Fibroblast of peridontal ligament (primary cell): ENCODE results near the gene NPIPB6.
A peak's percentile ranks its signal among the peaks of the same experiment; 100 is the strongest.
"Not testable (repeated sequence)": the region's sequence is repeated elsewhere in the genome, so short reads cannot be mapped to it uniquely, and the experiment has no call there.

Source experiments
- DNase-seq: peaks from one replicate; pipeline ENCODE4 v3.0.0-alpha.2; 2010; ENCODE audit errors: extremely low read depth

Gene NPIPB6

DNA sequence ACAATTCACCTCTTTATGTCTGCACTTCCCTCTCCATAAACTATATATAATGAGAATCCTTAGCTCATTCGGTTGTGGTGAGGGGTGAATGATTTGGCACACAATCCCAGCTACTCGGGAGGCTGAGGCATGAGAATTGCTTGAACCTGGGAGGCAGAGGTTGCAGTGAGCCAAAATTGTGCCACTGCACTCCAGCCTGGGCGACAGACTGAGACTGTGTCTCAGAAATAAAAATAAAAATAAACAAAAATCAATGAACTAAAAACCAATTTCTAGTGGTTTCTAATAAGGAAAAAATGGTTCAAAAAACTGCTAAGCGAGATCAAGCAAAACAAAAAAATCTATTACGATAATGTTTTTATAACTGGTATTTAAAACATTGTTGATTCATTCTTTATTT lies at the start of gene NPIPB6:
Gene NPIPB6, minus strand, starts transcription at position 101 of the 400 bp plus-strand sequence. CDS start 686 bp downstream, outside the sequence.
- not testable (repeated sequence) for DNase-seq

DNA sequence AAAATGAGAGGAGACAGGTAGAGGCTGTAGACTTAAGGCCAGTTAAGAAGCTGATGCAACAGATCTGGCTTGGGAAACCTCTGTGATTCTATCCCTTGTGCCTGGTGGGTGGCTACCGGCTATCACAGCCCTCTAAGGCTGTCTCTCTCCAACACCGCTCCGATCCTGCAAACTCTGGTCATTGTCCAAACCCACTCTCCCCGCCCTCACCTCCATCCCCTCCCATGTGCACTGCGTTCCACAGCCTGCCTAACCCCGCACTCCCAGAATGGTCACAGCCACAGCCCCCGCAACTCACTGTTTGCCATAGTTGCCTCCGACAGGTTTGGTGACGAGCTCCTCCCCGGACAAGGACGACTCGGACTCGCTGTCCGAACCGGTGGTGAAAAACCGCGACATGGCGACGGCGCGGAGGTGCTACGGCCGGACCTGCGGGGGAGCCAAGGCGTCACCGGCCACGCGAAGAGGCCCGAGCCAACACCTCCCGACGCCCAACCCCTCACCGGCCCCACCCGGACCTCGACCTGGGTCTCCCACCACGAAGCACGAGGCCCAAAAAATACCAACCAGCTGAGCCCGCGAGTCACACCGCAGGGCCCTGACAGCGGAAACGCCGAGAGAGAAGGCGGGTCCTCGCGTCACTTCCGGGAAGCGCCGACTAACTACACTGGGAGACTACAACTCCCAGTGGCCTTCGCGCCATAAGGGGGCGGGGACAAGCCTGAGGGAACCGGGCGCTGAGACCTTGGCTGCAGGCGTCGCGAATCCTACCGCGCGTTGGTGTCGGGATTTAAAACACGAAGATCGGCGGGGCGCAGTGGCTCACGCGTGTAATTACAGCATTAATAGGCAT lies 40.1 kb upstream of the NPIPB6 start, which contains the start of gene EIF3CL:
Gene EIF3CL, minus strand, starts transcription at position 622 of the 853 bp plus-strand sequence. Its CDS starts 223 bp downstream, at position 399.
- DNase-seq, result not testable (repeated sequence)

DNA sequence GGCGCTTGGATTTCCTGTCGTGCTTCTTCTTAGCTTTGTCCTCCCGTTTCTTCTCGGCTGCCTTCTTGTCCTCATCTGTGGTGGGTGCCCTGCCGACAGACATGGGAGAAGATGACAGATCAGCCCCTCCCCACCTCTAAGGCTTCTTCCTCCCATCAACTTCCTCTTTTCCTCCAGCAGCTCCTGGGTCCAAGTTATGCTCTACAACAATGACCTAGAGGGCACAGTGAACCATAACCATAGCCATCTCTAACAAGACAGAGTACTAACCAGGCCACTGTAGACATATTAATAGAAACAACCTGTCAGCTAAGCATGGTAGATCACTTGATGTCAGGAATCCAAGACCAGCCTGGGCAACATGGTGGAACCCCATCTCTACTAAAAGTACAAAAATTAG lies 28.7 kb upstream of the NPIPB6 start:
- DNase-seq, result not testable (repeated sequence)

DNA sequence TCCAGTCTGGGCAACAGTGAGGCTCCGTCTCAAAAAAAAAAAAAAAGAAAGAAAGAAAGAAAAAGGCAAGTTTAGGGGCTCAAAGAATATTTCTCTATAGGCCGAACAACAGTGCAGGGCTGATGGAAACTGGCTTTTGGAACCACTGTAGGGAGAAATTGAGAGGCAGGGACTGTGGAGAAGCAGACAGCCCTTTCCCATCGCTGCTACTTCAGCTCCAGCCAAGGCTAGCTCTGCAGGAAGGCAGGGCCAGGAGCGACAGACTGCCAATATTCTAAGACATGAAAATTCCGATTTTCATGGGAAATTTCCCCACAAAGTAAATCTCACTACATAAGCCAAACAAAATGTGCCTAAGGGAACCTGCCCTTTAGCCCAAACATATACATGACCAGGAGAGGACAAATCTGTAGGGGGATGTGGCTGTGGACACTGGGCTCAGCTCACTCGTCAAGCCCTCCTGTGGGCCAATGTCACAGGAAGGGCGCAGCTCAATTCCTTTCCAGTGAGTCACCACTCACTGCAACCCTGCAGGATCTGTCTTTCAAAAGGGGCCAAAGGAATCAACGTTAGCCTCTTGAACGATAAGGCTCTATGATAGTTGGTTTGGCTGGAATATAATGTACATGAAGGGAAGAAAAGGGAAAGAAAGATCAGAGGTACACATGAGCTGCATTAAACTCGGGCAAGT lies 19.0 kb upstream of the NPIPB6 start:
- DNase-seq, result not testable (repeated sequence)

DNA sequence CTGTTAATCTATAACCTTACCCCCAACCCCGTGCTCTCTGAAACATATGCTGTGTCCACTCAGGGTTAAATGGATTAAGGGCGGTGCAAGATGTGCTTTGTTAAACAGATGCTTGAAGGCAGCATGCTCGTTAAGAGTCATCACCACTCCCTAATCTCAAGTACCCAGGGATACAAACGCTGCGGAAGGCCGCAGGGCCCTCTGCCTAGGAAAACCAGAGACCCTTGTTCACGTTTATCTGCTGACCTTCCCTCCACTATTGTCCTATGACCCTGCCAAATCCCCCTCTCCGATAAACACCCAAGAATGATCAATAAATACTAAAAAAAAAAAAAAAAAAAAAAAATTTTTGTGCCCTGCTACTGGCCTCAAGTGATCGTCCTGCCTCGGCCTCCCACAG lies 14.5 kb upstream of the NPIPB6 start:
- DNase-seq, result not testable (repeated sequence)

DNA sequence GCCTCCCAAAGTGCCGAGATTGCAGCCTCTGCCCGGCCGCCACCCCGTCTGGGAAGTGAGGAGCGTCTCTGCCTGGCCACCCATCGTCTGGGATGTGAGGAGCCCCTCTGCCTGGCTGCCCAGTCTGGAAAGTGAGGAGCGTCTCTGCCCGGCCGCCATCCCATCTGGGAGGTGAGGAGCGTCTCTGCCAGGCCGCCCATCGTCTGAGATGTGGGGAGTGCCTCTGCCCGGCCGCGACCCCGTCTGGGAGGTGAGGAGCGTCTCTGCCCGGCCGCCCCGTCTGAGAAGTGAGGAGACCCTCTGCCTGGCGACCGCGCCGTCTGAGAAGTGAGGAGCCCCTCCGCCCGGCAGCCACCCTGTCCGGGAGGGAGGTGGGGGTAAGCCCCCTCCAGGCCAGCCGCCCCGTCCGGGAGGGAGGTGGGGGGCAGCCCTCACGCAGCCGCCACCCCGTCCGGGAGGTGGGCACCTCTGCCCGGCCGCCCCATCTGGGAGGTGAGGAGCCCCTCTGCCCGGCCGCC lies 13.9 kb upstream of the NPIPB6 start:
- not testable (repeated sequence) for DNase-seq

DNA sequence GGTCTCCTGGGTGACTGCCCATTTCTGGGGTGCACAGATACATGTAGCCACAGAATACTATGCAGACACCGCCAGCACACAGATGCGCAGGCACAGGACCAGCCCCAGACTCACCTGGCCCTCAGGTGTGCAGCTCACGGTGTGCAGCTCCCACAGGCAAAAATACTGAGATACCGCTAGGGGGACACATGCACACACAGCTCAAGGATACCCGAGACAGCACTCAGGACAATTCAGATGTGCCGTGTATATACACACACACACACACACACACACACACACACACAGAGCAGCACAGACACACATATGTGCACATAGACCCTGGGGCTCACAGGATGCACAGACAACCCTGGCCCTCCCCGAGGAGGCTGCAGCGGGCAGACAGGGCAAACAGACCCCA lies 11.8 kb upstream of the NPIPB6 start:
- not testable (repeated sequence) for DNase-seq

DNA sequence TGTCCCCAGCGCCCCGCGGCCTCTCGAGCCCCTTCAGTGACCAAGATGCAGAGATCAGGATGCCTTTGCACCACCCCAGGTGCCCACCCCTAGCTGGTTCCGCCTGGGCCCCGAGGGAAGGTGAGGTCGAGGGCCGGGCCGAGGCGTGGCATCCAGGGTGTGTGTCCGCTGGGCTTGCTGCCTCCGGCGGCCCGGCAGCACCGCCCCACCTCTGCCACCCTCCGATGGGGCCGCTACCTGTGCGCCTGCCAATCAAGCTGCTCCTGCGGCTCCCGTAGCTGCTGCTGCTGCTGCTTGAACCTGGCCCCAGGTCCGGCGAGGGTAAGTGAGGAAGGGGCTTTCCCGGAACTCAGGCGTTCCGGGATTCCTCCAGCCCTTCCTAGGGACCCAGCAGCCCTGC lies 11.0 kb upstream of the NPIPB6 start:
- not testable (repeated sequence) for DNase-seq

DNA sequence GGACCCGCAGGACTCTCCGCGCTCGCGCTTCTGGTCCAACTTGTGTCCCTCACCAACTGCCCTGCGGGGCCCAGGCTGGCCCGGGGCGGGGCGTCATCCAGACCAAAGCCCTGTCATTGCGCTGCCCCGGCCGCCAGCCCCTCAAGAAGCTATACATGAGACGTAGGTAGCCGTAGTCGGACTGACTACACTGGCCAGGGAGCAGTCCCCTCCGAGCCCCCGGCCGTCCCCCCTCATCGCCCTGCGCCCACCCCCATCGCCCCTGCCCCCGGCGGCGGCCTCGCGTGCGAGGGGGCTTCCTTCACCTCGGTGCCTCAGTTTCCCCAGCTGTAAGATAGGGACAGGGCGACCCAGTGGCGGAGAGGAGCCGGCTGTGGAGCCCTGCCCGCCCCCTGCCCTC lies 4.6 kb upstream of the NPIPB6 start:
- not testable (repeated sequence) for DNase-seq

DNA sequence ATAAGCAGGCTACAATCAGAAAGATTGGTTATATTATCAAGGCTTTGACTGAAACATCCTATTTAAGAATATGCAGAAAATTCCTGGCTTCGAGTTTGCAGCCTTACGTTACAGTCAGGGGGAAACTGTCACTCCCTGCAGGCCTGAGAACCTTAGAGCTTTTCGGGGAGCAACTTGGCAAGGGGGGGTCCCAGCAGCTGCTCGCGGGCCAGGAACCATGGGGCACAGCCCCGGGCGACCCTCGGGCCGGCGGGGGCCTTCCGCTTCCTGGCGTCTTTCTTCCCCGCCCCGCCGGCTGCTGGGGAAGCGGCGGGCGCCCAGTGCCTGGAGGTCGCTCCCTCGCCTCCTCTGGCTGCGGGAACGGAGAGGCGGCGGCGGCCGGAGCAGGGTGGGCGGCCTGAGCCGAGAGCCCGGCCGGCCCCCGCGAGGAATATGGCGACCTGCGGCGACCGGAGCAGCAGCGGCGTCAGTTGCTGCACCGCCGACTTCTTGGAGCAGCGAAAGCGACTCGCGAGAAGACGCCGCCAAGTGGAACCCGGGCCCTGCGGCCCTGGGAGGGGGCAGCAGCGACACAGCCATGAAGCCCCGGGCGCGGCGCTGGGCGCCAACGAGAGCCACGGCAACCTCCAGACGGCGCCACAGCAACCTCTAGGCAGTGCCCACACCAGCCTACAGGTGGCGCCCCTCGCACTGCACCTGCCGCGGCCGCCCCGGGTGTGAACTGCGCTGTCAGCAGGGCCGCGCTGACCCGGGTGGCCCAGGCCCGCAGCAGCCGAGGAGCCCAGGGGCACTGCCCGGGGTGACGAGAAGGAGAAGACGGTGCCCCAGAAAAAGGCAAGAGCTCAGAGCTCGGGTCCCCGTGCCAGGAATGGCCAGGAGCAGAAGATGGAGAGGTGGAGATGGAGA lies 1.2 kb upstream of the NPIPB6 start:
- DNase-seq, result not testable (repeated sequence)

DNA sequence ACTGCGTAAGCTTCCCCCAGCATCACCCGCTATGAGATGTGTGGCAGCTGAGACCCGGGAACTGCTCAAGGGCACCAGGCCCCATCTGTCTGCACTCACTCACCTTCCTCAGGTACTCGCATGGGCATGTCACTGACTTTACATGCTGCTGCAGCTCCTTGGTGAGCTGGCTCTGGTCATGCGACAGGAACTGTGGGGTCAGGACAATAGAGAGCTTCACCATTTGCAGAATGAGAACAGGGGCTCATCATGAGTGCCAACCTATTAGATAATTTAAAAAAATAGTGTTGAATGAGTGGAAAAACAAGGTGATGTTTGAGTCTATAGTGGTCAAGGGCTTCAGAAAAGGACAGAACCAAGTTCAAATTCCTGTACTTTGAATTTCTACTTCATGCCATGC lies 708 bp downstream of the NPIPB6 start:
- not testable (repeated sequence) for DNase-seq

DNA sequence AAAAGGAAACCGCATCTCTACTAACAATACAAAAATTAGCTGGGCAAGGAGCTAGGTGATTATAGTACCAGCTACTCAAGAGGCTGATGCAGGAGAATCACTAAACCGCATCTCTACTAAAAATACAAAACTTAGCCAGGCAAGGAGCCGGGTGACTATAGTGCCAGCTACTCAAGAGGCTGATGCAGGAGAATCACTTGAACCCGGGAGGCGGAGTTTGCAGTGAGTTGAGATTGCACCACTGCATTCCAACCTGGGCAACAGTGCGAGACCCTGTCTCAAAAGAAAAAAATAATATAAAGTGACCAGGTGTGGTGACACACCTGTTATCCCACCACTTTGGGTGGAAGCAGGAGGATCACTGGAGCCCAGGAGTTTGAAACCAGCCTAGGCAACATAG lies 25.1 kb downstream of the NPIPB6 start:
- not testable (repeated sequence) for DNase-seq

DNA sequence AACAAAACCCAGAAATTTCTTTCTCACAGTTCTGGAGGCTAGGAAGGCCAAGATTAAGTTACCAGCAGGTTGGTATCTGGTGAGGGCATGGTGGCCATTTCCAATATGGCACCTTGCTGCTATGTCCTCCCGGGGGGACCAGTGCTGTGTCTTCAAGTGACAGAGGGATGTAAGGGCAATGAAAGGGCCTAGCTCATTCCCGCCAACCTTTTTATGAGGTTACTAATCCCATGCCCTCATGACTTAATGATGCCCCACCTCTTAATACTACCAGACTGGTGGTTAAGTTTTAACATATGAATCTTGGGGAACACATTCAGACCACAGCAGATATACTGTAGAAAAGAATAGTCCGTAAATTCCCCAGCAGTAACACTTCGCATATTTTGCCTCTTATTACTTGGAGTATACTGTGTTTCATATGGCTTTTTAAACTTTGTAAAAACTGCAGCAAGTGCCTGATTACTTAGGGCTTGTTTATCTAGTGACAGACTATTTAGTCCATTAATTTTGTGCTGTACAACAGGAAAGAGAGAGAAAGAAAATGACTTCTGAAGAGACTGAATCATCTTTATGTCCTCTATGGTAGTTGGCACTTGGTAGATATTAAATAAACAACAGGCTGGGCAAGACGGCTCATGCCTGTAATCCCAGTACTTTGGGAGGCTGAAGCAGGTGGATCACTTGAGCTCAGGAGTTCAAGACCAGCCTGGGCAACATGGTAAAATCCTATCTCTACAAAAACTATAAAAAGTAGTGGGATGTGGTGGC lies 26.2 kb downstream of the NPIPB6 start:
- DNase-seq, result peak; percentile 2

DNA sequence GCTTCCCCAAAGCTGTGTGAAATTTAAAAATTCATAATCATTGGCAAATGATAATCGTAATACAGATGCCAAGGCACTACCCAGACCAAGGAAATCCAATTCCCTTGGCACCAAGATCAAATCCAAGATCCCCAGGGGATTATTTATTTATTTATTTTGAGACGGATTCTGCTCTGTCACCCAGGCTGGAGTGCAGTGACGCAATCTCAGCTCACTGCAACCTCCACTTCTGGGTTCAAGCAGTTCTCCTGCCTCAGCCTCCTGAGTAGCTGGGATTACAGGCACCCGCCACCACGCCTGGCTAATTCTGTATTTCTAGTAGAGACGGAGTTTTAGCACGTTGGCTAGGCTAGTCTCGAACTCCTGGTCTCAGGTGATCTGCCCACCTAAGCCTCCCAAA lies 27.6 kb downstream of the NPIPB6 start:
- not testable (repeated sequence) for DNase-seq

DNA sequence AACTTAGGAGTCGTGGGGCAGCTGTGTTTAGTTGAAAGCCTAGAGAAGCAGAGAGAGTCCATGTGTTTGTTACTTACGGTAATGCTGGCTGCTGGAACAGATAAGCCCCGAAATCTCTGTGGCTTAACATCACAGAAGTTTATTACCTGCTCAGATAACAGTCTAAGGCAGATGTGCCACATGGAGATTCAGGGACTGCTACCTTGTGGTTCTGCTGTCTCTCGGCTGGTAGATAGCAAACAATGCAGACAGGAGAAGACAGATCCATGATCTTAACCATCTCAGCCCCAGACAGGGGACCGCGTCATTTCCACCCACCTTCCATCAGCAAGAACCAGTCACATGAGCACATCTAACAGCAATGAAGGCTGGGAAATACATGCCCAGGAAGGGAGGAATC lies 30.7 kb downstream of the NPIPB6 start:
- DNase-seq, result not testable (repeated sequence)

DNA sequence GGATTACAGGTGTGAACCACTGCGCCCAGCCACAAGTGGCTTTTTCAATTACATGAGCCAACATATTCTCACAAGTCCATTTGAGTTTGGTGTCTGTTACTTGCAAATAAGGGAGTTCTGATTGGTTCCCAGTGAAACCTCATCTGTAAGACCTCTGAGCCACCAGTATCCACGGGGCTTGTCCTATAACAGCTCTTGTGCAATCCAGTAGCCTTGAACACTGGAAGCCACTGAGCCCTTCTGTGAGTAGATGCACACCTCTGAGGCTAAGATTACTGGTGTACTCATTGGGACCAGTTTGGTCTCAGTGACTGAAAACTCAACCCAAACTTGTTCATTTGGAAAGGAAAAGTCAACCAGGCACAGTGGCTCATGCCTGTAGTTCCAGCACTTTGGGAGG lies 32.3 kb downstream of the NPIPB6 start:
- not testable (repeated sequence) for DNase-seq

DNA sequence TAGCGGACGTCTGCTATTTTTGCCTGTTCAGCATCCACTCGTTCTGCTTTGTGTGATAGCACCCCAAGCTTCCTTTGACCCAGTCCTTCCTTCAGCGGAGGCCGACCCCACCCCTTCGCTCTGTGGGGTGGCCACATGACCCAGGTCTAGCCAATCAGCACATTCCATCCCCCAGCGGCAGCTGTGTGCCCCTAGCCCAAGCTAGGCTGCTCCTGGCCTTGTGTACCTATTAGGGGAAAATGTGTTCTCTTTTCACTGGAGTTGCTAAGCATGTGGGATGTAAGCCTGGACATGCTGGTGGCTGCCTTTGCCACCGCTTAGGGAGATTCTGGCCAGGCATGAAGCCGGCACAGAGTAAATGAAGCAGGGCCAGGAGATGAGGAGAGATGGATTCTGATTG lies 33.1 kb downstream of the NPIPB6 start:
- not testable (repeated sequence) for DNase-seq

DNA sequence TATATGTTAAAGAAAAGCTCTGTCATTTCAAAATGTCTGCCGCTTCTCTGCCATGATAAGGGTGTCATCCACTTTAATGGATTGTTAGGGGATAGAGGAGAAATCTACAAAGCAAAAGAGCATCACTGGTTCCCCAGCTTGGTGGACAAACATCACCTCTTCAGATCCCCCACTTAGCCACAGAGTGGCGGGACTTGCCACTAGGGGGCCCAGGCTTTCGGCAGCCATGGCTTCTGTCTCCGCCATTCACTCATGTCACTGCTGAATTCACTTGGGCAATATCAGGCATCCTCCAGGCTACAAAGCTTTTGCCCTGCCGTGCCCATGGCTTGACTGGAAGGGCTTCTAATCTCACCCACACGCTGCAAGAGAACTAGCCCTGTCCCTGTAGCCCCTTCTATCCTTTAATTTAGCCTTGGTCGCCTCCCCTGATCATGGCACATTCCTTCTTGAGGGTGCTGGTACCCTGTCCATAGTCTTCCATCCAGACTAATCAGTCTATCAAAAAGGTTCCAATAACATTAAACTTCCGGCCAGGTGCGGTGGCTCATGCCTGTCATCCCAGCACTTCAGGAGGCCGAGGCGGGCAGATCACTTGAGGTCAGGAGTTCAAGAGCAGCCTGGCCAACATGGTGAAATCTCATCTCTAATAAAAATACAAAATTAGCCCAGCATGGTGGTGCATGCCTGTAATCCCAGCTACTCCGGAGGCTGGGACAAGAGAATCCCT lies 36.3 kb downstream of the NPIPB6 start:
- peak; percentile 12 for DNase-seq

DNA sequence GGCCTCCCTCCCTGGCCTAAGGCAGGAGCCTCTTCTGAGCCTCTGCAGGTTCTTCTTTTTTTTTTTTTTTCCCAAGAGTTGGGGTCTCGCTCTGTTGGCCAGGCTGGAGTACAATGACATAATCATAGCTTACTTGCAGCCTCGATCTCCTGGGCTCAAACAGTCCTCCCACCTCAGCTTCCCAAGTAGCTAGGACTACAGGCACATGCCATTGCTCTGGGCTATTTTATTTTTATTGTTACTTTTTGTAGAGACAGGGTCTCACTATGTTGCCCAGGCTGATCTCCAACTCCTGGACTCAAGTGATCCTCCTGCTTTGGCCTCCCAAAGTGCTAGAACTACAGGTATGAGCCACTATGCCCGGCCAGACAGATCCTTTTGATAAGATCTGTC lies 38.4 kb downstream of the NPIPB6 start:
- no peak for DNase-seq
